Motor neuron (in vitro differentiated cells): ENCODE measurements around the gene P2RX5. TPM values are rescaled to one million over a fixed set of nuclear protein-coding genes. Genes with fewer than 3 reads are reported as not detected.

ENCODE experiments used
- ATAC-seq, 8 experiments: fragments of 200-7000 bp; cut with Tn5 transposase; replicated peaks in 6 of 8; 2 replicates each; pipeline ENCODE4 v1.8.0; 2021; ENCODE audit warnings: mild to moderate bottlenecking in 8 of 8, moderate library complexity in 8 of 8
- H3K27ac ChIP-seq, 2 donors: fragments of 250-450 bp; sonication (Bioruptor Pico); 2 replicates each; pipeline ENCODE4 v1.9.0; 2021; ENCODE audit warnings: antibody characterized with exemption in 2 of 2, mild to moderate bottlenecking in 2 of 2, moderate library complexity in 1 of 2
- H3K4me1 ChIP-seq, 2 donors: fragments of 250-450 bp; sonication (Bioruptor Pico); replicated peaks in 1 of 2; 2 replicates each; pipeline ENCODE4 v1.6.1; 2021; ENCODE audit warnings: antibody characterized with exemption in 2 of 2, mild to moderate bottlenecking in 2 of 2, moderate library complexity in 1 of 2
- H3K4me3 ChIP-seq, 5 donors: fragments of 250-450 bp; sonication (Bioruptor Pico); 2 replicates each; pipeline ENCODE4 v1.9.0; 2021; ENCODE audit warnings: antibody characterized with exemption in 5 of 5, mild to moderate bottlenecking in 5 of 5, moderate library complexity in 4 of 5
- WGBS, 10 experiments: fragments of 450-650 bp; shearing (Covaris generic); methylation state at CpG; one replicate each; pipeline ENCODE4 v1.0.0; 2022; 5-methylcytosine and 5-hydroxymethylcytosine counted together
- in situ Hi-C, 9 experiments: fragments of 400-800 bp; cut with MboI; loops; one replicate each; pipeline ENCODE4 v1.15.0; 2021; ENCODE audit warnings: low sequenced_read_pairs in 9 of 9, low pct_unique_long_range_greater_than_20kb in 2 of 9; ENCODE audit not compliant: unreplicated experiment in 9 of 9
- total RNA-seq, 8 experiments: library from RNA; unstranded; fragments of 300-600 nt; gene quantifications; 2 replicates each; pipeline versions ENCODE4 v1.2.3 to v1.2.4, GENCODE V29; 2022

Gene P2RX5
- total RNA-seq, 8 experiments from 2014 or later: 0.88 to 20.9 (median 1.3) TPM

GRCh38 chr17:3688852-3689261 lies 7.1 kb downstream of the P2RX5 start:
- in situ Hi-C loops: no loop called here
- H3K4me3 ChIP-seq: no peak overlapping the region
- peak in 1 of 8 experiments; percentile 13 for ATAC-seq
- H3K27ac ChIP-seq: no peak overlapping the region
- WGBS, 10 experiments: 60 to 67% methylated on average over 2 to 3 of the region's 14 CpGs; no CpG with 5 or more reads in 8 of the 10 experiments
- peaks cover 0 to 5% of the 10 kb centered on the region in 2 donors for H3K4me1 ChIP-seq

- ATAC-seq: peak in 6 of 8 experiments; percentile 6 to 88 (median 79)
- in situ Hi-C loops: no loop called here
- peaks cover 0 to 5% of the 10 kb centered on the region in 2 donors for H3K4me1 ChIP-seq
- 68 to 73% (median 69%) methylated on average over 8 to 10 of the region's 19 CpGs; no CpG with 5 or more reads in 7 of the 10 experiments for WGBS, 10 experiments
- no peak overlapping the region for H3K4me3 ChIP-seq
- H3K27ac ChIP-seq: no peak overlapping the region
Measured at GRCh38 chr17:3688027-3688553, 7.9 kb downstream of the P2RX5 start.

GRCh38 chr17:3685174-3685573 lies 10.8 kb downstream of the P2RX5 start:
- no peak for ATAC-seq
- WGBS, 10 experiments: 69 to 80% methylated on average over 1 to 4 of the region's 13 CpGs; no CpG with 5 or more reads in 8 of the 10 experiments
- Histone ChIP-seq H3K4me3 (no peak overlapping the region), H3K27ac (no peak overlapping the region), H3K4me1 (peaks cover 0 to 5% of the 10 kb centered on the region in 2 donors)
- in situ Hi-C loops: no loop called here

- 0 to 67% (median 17%) methylated on average over 1 to 5 of the region's 10 CpGs; no CpG with 5 or more reads in 3 of the 10 experiments for WGBS, 10 experiments
- Histone ChIP-seq H3K4me3 (no peak overlapping the region), H3K4me1 (peaks cover 0 to 2% of the 10 kb centered on the region in 2 donors), H3K27ac (no peak overlapping the region)
- peak in 4 of 8 experiments; percentile 23 to 91 (median 48) for ATAC-seq
- in situ Hi-C loops: no loop called here
Measured at GRCh38 chr17:3683054-3683511, 12.9 kb downstream of the P2RX5 start.

- WGBS, 10 experiments: 56 to 92% (median 60%) methylated on average over 2 to 10 of the region's 12 CpGs; no CpG with 5 or more reads in 7 of the 10 experiments
- ATAC-seq: no peak
Measured at GRCh38 chr17:3682033-3682432, 13.9 kb downstream of the P2RX5 start.

GRCh38 chr17:3681565-3681964 lies 14.4 kb downstream of the P2RX5 start:
- Histone ChIP-seq H3K4me3 (no peak overlapping the region), H3K4me1 (no peaks in the 10 kb centered on the region), H3K27ac (no peak overlapping the region)
- ATAC-seq: no peak
- 0 to 100% (median 84%) methylated on average over 2 to 7 of the region's 20 CpGs; no CpG with 5 or more reads in 7 of the 10 experiments for WGBS, 10 experiments
- in situ Hi-C loops: no loop called here

More at GRCh38 chr17:3682033-3682432, 13.9 kb downstream of the P2RX5 start:
- in situ Hi-C loops: no loop called here
- H3K4me1 ChIP-seq: no peaks in the 10 kb centered on the region
- H3K27ac ChIP-seq: no peak overlapping the region
- no peak overlapping the region for H3K4me3 ChIP-seq

GRCh38 chr17:3681057-3681456 lies 14.9 kb downstream of the P2RX5 start:
- 80 to 100% methylated on average over 1 of the region's 12 CpGs; no CpG with 5 or more reads in 8 of the 10 experiments for WGBS, 10 experiments
- no peaks in the 10 kb centered on the region for H3K4me1 ChIP-seq
- no peak overlapping the region for H3K4me3 ChIP-seq
- in situ Hi-C loops: no loop called here
- no peak for ATAC-seq
- no peak overlapping the region for H3K27ac ChIP-seq

GRCh38 chr17:3679531-3680126 lies 16.3 kb downstream of the P2RX5 start:
- H3K4me1 ChIP-seq: no peaks in the 10 kb centered on the region
- in situ Hi-C loops: no loop called here
- H3K27ac ChIP-seq: no peak overlapping the region
- ATAC-seq: peak in 4 of 8 experiments; percentile 9 to 67 (median 32)
- H3K4me3 ChIP-seq: no peak overlapping the region
- WGBS, 10 experiments: 31 to 74% (median 63%) methylated on average over 1 to 9 of the region's 20 CpGs; no CpG with 5 or more reads in 5 of the 10 experiments

- 89% methylated on average over 5 of the region's 27 CpGs; no CpG with 5 or more reads in 9 of the 10 experiments for WGBS, 10 experiments
- Histone ChIP-seq H3K4me3 (no peak overlapping the region), H3K27ac (no peak overlapping the region), H3K4me1 (no peaks in the 10 kb centered on the region)
- in situ Hi-C loops: no loop called here
- ATAC-seq: peak in 2 of 8 experiments; percentile 7 to 9
Measured at GRCh38 chr17:3678821-3679530, 17.0 kb downstream of the P2RX5 start.

- in situ Hi-C loops: no loop called here
- Histone ChIP-seq H3K4me3 (no peak overlapping the region), H3K4me1 (no peaks in the 10 kb centered on the region), H3K27ac (no peak overlapping the region)
- peak in 5 of 8 experiments; percentile 12 to 43 (median 25) for ATAC-seq
- 0 to 67% (median 64%) methylated on average over 2 to 7 of the region's 16 CpGs; no CpG with 5 or more reads in 7 of the 10 experiments for WGBS, 10 experiments
Measured at GRCh38 chr17:3678095-3678820, 17.7 kb downstream of the P2RX5 start.

- ATAC-seq: no peak
- in situ Hi-C loops: no loop called here
- Histone ChIP-seq H3K4me3 (no peak overlapping the region), H3K27ac (no peak overlapping the region), H3K4me1 (no peaks in the 10 kb centered on the region)
- WGBS, 10 experiments: 72 to 100% (median 90%) methylated on average over 1 to 8 of the region's 11 CpGs; no CpG with 5 or more reads in 3 of the 10 experiments
Measured at GRCh38 chr17:3675886-3676285, 20.1 kb downstream of the P2RX5 start.

GRCh38 chr17:3672571-3672970 lies 23.4 kb downstream of the P2RX5 start:
- 80 to 100% (median 100%) methylated on average over 1 to 4 of the region's 4 CpGs for WGBS, 10 experiments
- ATAC-seq: no peak
- Histone ChIP-seq H3K4me1 (peaks cover 5% of the 10 kb centered on the region in 2 donors), H3K27ac (no peak overlapping the region), H3K4me3 (no peak overlapping the region)
- in situ Hi-C loops: loop anchor here in 1 of 9 experiments (25.0 kb wide), 1 partner anchor 110 kb away; the partner anchor contains the start of gene TRPV3
